ENCODE measurements around the gene OR2F1. TPM values are rescaled to one million over a fixed set of nuclear protein-coding genes. Genes with fewer than 3 reads are reported as not detected.

OR2F1 gene
- total RNA-seq, 3 donors from 2014 or later: not detected

DNA sequence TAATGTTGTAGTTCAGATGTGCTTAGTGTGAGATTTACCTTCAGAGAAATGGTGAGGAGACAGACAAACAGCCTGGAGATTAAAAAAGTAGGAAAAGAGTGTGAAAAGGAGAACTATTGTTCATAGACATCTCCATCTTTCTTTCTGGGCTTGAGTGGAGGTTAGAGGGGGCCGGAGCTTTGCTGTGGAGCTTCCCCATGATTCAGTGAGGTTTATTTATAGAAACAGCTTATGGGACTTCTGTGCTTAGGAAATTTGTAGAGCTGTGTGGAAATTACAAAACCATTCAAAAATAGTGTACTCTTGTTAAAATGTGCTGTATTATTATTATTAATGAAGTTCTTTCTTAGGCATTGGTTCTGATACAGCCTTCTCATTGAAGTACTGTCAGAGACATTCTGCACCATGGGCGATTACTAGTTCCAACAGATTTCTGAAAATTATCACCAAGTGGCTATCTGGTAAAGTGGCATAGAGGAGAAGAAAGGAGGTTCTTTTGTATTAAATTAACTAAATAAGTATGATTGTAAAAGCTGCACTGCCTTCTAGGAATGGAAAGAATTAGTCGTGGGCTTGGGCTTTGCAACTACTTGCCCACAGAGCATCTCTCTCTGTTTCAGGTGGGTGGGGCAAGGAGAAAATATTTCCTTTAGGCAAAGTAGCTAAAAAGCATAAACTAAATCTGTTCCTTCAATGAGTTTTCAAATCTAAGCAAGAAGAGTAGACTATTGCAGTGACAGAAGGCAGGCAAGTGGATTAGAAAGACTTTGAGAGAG lies 44.0 kb upstream of the OR2F1 start:
- Histone ChIP-seq H3K4me3 (no peak overlapping the region), H3K9me3 (no peaks in the 10 kb centered on the region), H3K36me3 (ENCODE audit: low read depth) (no peaks in the 10 kb centered on the region), H3K4me1 (ENCODE audit: low read depth) (no peaks in the 10 kb centered on the region)
- no peak for DNase-seq
- intact Hi-C loops (cut with DNase I, micrococcal nuclease): no loop called here
- ATAC-seq: no peak
- TF ChIP-seq, protein P1, sequence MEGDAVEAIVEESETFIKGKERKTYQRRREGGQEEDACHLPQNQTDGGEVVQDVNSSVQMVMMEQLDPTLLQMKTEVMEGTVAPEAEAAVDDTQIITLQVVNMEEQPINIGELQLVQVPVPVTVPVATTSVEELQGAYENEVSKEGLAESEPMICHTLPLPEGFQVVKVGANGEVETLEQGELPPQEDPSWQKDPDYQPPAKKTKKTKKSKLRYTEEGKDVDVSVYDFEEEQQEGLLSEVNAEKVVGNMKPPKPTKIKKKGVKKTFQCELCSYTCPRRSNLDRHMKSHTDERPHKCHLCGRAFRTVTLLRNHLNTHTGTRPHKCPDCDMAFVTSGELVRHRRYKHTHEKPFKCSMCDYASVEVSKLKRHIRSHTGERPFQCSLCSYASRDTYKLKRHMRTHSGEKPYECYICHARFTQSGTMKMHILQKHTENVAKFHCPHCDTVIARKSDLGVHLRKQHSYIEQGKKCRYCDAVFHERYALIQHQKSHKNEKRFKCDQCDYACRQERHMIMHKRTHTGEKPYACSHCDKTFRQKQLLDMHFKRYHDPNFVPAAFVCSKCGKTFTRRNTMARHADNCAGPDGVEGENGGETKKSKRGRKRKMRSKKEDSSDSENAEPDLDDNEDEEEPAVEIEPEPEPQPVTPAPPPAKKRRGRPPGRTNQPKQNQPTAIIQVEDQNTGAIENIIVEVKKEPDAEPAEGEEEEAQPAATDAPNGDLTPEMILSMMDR (IDR thresholded peaks at IDR 0.05): no peak

DNA sequence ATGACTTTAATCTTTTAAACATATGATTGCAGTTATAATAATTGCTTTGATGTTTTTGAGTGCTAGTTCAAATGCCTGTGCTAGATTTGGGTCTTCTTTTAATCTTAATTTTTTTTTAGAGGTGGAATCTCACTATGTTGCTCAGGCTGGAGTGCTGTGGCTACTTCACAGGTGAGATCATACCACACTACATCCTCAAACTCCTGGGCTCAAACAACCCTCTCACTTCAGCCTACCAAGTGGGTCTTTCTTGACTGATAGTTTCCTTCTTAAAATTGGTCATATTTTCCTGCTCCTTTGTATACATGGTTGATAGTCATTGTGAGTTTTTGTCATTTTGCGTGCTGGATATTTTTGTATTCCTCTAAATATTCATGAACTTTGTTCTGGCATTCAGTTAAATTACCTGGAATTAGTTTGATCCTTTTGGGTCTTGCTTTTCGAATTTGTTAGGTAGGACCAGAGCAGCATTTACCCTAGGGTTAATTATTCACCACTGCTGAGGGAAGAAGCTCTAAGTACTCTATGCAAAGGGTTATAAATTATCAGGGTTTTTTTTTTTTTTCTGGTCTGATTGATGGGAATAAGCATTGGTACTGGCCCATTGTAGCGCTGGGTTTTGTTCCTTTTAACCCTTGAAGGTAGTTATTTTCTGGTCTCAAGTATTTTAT lies 40.6 kb upstream of the OR2F1 start:
- Histone ChIP-seq H3K4me3 (no peak overlapping the region), H3K9me3 (no peaks in the 10 kb centered on the region), H3K36me3 (ENCODE audit: low read depth) (no peaks in the 10 kb centered on the region), H3K4me1 (ENCODE audit: low read depth) (no peaks in the 10 kb centered on the region)
- TF ChIP-seq, protein P1 (IDR thresholded peaks at IDR 0.05): no peak
- ATAC-seq (no peak), DNase-seq (no peak)
- intact Hi-C loops (cut with DNase I, micrococcal nuclease): no loop called here

DNA sequence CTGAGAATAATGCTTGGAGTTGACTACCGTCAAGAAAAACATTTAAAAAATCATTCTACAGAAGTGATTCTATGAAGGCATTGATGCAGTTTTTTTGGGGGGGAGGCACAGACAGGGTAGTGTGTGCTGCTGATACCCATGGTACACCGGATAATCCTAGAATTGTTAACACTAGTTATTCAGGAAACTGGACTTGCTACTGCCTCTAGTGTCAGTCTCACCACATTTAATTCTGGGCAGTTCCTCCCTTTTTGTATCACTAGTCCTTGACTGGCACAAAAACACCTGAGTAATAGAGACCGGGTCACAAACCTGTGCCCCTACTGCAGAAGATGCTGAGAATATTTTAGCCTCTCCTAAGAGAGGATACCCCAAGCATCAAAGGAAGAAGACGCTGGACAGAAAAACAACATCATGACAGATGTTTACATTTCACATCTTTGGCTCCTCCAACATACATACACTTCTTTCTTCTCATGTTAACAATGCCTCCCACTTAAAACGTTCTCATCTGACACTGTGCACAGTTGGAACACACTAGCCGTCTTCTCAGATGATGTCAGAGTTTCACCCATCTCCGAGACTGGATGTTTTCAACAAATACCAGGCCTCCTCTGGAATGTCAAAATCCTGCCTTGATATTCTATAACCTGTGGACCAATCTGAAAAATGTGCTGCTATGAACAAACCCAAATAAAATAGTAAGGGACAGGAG lies 39.5 kb upstream of the OR2F1 start:
- DNase-seq (no peak), ATAC-seq (no peak)
- Histone ChIP-seq H3K4me3 (no peak overlapping the region), H3K36me3 (ENCODE audit: low read depth) (no peaks in the 10 kb centered on the region), H3K4me1 (ENCODE audit: low read depth) (no peaks in the 10 kb centered on the region), H3K9me3 (no peaks in the 10 kb centered on the region)
- TF ChIP-seq, protein P1 (IDR thresholded peaks at IDR 0.05): no peak
- intact Hi-C loops (cut with DNase I, micrococcal nuclease): no loop called here

DNA sequence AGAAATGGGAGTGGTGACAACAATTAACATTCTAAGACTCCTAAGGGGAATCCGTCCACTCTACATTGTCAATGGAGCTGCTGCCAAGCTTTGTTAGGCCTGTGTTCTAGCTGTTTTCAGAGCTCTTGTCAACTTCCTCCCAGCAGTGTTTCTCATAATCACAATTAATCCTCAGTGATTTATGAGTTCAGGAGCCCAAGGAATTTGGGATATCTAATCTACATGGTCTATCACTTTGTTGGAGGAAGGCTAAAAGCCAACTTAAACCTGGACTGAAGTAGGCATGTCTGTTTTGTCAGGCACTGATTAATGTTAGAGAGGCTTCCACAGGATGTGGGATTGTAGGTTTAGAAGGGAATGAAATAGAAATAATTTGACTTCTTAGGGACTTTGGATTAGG lies 29.8 kb upstream of the OR2F1 start:
- TF ChIP-seq, protein P1 (IDR thresholded peaks at IDR 0.05): no peak
- Histone ChIP-seq H3K4me3 (no peak overlapping the region), H3K36me3 (ENCODE audit: low read depth) (no peaks in the 10 kb centered on the region), H3K4me1 (ENCODE audit: low read depth) (no peaks in the 10 kb centered on the region), H3K9me3 (no peaks in the 10 kb centered on the region)
- ATAC-seq (no peak), DNase-seq (no peak)
- intact Hi-C loops (cut with DNase I, micrococcal nuclease): no loop called here

DNA sequence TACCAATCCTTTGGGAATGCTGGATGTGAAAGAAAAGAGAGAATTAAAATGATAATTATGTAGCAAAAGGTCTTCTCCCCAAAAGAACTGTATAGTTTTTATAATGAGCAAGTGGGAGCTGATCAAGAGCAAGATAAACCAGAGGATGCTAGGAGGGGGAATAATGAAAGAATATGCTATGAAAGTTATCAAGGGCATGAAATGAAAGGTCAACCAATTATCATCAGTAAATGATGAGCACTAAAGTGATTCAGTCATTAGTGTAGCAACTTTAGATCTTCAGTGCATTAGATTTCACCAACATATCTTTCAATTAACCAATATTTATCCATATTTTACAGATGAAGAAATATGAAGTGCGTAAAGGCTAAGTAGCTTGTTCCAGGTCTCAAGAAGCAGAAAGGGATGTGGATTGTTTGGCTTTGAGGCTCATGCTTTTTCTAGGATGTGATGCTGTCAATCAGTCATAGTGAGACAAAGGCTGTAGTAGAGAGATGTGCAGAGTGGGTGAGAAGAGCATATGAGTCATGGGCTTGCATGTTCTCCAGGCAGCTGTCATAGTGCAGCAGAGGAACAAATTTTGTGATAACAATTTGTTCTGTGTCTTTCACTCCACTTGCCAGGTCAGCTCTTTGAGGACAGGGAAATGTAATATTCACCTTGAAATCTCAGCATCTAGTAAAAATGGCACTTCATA lies 25.3 kb upstream of the OR2F1 start:
- H3K36me3 ChIP-seq (ENCODE audit: low read depth): no peaks in the 10 kb centered on the region
- ATAC-seq: no peak
- TF ChIP-seq, protein P1 (IDR thresholded peaks at IDR 0.05): no peak

More for the DNA sequence above, 25.3 kb upstream of the OR2F1 start:
- no peak overlapping the region for H3K4me3 ChIP-seq
- no peaks in the 10 kb centered on the region for H3K4me1 ChIP-seq (ENCODE audit: low read depth)
- intact Hi-C loops (cut with DNase I, micrococcal nuclease): no loop called here
- no peak for DNase-seq
- H3K9me3 ChIP-seq: no peaks in the 10 kb centered on the region

All from mucosa of descending colon (tissue), 3 donors.